HG02610 (cell line): ENCODE data around the gene DNAAF8.
"Not testable (repeated sequence)": the region's sequence is repeated elsewhere in the genome, so short reads cannot be mapped to it uniquely, and the experiment has no call there.

ENCODE experiments used
- ATAC-seq: cut with Tn5 transposase; IDR thresholded peaks from one replicate; pipeline ENCODE4 v1.9.1; 2021; ENCODE audit warnings: mild to moderate bottlenecking, moderate library complexity; ENCODE audit not compliant: unreplicated experiment

Gene DNAAF8

GRCh38 chr16:4776141-4776705 lies 41.9 kb downstream of the DNAAF8 start:
- ATAC-seq = no peak

GRCh38 chr16:4777339-4778049 lies 43.2 kb downstream of the DNAAF8 start:
- no peak for ATAC-seq

DNA sequence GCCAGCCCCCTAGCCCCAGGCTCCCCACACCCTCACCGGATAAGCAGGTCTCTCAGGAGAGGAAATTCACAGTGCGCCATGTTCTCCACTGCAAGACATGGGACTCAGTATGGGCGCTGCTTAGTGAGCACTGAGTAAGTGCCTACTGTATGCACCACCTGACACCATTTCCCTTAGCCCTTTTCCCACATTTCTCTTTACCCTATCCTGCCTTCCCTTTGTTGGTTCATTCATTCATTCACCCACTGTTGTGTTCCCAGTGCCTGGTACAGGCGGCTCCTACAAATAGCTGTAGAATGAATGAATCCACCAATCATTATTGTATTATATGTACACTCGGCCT lies 43.7 kb downstream of the DNAAF8 start:
- ATAC-seq = no peak

GRCh38 chr16:4780235-4780634 lies 45.9 kb downstream of the DNAAF8 start:
- no peak for ATAC-seq

- no peak for ATAC-seq
Measured at GRCh38 chr16:4783251-4783950, 49.1 kb downstream of the DNAAF8 start.

GRCh38 chr16:4783951-4784336 lies 49.6 kb downstream of the DNAAF8 start:
- no peak for ATAC-seq

- not testable (repeated sequence) for ATAC-seq
Measured at GRCh38 chr16:4784444-4784987, 50.2 kb downstream of the DNAAF8 start.

DNA sequence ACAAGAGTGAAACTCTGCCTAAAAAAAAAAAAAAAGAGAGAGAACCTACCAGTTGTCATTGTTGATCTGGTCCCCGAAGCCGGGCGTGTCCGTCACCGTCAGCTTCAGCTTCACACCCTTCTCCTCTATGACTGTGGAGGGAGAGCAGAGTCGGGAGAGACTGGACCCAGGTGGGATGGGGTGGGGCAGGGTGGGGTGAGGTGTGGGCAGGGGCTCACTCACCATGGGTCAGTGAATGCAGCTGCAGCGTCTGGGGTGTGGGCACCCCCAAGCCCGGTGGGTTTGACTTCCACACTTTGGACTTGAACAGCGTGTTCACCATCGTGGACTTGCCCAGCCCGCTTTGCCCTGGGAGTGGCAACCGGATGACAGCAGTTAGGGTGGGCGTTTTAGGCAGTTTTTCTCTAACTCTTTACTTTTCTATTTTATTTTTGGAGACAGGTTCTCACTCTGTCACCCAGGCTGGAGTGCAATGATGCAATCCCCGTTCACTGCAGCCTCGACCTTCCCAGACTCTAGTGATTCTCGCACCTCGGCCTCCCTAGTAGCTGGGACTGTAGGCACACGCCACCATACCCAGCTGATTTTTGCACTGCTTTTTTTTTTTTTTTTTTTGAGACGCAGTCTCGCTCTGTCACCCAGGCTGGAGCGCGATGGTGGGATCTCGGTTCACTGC lies 51.6 kb downstream of the DNAAF8 start:
- ATAC-seq = no peak

- no peak for ATAC-seq
Measured at GRCh38 chr16:4787068-4787467, 52.7 kb downstream of the DNAAF8 start.

DNA sequence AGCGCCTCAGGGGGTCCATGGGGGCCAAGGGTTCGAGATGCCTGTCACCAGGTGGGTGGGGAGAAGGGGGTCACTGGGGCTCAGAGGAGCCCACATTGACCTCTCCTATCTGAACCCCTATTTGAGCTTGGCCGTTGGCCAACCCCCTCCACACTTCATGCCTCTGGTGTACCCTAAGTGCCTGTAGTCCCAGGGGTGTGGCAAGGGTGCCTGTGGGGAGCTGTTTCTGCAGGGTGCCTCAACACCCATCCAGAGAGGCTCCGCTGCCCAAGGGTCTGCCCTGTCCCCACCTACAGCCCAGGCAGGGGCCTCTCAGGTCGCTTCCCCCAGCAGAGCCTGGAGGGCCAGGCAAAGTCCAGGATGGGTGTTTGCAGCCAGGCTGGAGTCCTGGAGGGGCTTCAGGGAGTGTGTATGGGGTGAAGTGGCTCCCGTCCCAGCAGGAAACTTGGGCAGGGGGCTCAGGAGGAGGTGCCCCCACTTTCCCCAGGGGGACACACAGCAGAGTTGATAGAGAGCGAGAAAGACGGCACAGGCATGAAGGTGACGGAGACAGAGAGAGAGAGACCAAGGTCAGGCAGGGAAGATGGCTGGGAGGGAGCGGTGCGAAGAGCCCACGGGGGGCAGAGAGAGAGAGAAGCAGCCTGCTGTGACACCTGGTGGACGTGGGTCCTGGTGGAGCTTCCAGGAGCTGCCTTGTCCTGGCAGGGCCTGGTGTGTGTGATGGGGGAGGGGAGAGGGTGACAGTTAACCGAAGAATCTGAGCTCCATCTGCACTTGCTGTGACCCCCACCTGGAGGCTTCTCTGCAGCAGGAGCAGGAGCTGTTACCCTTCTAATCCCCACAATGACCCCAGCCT lies 53.5 kb downstream of the DNAAF8 start, which contains the start of gene SEPTIN12:
SEPTIN12 (minus strand) TSS at position 719 of the 856 bp plus-strand sequence; CDS start at position 19, 700 bp downstream.
- no peak for ATAC-seq

DNA sequence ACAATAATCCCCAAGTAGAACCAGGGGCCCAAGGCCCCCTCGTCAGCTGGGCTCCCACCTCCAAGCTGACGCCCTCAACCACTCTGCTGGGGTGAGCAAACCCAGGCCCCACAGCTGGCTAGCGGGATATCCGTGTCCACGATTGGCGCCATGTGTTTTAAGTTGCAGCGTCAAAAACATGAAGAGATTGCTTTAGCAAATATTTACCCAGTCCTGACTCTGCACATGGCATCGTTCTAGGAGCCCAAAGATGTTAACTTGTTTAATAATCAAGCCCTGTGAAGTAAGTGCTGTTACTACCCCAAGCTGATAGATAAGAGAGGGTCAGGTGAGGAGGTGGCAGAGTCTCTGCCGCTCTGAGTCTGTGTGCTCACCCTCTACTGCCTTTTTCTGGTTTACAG lies 54.2 kb downstream of the DNAAF8 start:
- no peak for ATAC-seq

GRCh38 chr16:4788910-4789309 lies 54.6 kb downstream of the DNAAF8 start:
- ATAC-seq = no peak

GRCh38 chr16:4790261-4790660 lies 55.9 kb downstream of the DNAAF8 start:
- ATAC-seq = no peak

- ATAC-seq = no peak
Measured at GRCh38 chr16:4790871-4791270, 56.5 kb downstream of the DNAAF8 start.

DNA sequence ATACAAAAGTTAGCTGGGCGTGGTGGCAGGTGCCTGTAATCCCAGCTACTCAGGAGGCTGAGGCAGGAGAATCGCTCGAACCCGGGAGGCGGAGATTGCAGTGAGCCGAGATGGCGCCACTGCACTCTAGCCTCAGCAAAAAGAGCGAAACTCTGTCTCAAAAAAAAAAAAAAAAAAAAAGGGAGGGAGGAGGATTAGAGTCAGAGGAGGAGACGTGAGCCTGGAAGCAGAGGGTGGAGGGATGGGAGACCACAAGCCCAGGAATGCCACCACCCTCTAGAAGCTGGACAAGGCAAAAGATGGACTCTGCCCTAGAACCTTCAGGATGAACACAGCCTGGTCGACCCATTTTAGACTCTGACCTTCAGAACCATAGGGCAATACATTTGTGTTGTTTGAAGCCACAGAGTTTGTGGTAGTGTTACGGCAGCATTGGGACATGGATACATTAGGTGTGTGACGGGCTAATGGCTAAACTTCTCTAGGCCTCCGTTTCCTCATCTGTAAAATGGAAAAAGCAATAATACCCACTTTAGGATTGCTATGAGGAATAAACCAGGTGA lies 58.7 kb downstream of the DNAAF8 start:
- no peak for ATAC-seq

GRCh38 chr16:4795181-4795827 lies 61.0 kb downstream of the DNAAF8 start, which contains the start of gene SMIM22:
SMIM22 (plus strand) TSS chr16:4795369; CDS start chr16:4795735, 366 bp downstream.
- no peak for ATAC-seq

GRCh38 chr16:4795828-4796572 lies 61.7 kb downstream of the DNAAF8 start:
- no peak for ATAC-seq

GRCh38 chr16:4796982-4797804 lies 62.9 kb downstream of the DNAAF8 start:
- no peak for ATAC-seq
